GM19452 (cell line): ENCODE measurements around the gene PPP1R9A.

Experiments used
- ATAC-seq: cut with Tn5 transposase; IDR thresholded peaks from one replicate; pipeline ENCODE4 v1.9.1; 2021; ENCODE audit not compliant: unreplicated experiment

The PPP1R9A gene

DNA sequence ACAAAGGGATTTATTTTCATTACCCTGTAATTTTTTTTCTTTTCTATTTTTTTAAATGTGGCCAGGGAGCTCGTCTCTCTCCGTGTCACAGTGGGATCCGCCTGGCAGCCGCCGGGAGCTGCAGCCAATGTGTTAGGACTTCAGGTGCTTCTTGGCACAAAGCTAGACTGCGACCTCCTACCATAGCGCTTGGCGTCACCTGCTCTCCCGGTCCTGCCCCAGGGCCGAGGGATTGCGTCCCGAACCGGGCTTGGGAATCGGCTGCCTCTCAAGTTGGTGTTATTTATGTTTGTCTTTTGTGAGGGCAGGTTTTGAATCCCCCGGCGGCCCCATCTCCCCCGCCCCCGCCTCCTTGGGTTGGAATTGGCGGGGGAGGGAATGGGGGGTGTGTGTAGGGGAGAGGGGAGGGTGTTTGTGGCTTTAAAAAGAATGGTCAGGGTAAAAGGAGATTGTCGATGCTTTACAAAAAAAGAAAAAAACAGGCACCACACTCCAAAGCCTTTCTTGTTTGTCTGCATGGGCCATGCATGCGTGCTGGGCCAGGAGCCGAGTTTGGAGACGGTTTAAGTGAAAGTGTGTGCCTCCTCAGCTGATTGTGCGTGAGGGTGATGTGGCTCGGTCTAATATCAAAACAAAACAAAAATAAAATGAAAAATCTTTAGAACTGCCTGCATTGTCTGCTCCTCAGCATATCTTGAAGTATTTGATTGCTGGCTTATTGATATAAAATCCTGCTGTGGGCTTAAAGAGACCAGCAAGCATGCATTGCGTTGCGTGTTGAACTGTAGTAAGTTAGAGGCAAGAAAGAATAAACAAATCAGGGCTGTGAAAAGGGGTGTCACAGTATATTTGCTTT is 1.2 kb downstream of the PPP1R9A start:
- no peak for ATAC-seq

GRCh38 chr7:94909179-94909466 is 1.7 kb downstream of the PPP1R9A start:
- no peak for ATAC-seq

- ATAC-seq, result no peak
Measured at GRCh38 chr7:94912085-94912484, 4.7 kb downstream of the PPP1R9A start.

GRCh38 chr7:94913391-94913790 is 6.0 kb downstream of the PPP1R9A start:
- no peak for ATAC-seq

GRCh38 chr7:94921911-94922310 is 14.5 kb downstream of the PPP1R9A start:
- no peak for ATAC-seq

GRCh38 chr7:94922457-94922856 is 15.1 kb downstream of the PPP1R9A start:
- ATAC-seq, result no peak

- ATAC-seq, result no peak
Measured at GRCh38 chr7:94923412-94923811, 16.0 kb downstream of the PPP1R9A start.

DNA sequence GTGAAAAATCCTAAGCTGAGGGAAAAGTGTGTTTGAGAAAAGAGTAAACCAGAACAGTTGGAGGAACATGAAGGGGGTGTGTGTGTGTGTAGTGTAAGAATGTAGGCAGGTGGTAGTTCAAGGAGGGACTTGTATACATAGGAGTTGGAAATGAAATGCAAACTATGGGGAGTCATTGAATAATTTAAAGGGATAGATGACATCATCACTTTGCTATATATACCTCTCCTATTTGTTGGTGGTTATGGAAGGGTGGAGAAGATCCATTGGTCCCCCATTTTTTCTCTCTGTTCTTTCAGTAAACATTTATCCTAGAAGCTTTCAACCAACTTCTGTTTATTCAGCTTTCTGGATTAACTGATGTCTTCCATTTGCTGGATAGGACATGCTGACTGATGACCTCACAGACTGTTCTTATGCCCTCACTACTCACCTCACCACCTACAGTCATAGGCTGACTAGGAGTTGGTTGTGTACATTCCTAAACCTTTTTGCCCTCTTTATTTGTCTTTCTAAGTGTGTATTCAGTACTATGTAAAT is 20.8 kb downstream of the PPP1R9A start:
- no peak for ATAC-seq

DNA sequence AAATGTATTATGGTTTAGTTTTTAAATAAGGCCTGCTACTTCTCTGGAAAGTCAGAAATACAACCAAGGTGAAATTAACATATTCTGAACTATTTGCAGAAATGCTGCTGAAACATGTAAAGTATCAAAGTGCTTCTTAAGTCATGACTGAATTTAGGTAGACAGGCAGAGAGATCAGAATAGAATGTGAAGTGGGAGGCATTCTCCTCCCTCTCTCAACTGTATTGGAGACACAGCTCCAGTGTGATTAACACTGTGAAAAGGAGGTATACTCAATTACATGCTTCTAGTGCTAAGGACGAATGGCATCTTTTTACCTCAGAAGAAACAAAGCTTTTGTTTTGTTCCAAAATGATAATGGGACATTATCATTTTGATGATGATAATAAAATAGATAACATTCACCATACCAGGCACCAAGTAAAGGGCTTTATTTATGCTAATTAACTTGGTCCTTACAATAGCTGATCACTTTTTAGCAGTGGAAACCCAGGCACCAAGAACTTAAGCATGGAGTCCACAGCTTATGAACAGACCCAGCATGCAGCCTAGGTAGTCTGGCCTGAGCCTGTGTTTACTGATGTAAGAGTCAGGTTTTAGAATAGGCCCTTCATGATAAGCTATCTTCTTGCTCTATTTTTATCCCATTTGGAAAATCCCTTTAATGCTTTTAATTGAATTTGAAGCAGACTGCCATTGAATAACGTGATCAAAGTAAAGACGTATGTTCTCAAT is 26.0 kb downstream of the PPP1R9A start:
- ATAC-seq, result no peak

GRCh38 chr7:94939395-94939794 is 32.0 kb downstream of the PPP1R9A start:
- no peak for ATAC-seq

GRCh38 chr7:94940241-94940640 is 32.8 kb downstream of the PPP1R9A start:
- no peak for ATAC-seq

DNA sequence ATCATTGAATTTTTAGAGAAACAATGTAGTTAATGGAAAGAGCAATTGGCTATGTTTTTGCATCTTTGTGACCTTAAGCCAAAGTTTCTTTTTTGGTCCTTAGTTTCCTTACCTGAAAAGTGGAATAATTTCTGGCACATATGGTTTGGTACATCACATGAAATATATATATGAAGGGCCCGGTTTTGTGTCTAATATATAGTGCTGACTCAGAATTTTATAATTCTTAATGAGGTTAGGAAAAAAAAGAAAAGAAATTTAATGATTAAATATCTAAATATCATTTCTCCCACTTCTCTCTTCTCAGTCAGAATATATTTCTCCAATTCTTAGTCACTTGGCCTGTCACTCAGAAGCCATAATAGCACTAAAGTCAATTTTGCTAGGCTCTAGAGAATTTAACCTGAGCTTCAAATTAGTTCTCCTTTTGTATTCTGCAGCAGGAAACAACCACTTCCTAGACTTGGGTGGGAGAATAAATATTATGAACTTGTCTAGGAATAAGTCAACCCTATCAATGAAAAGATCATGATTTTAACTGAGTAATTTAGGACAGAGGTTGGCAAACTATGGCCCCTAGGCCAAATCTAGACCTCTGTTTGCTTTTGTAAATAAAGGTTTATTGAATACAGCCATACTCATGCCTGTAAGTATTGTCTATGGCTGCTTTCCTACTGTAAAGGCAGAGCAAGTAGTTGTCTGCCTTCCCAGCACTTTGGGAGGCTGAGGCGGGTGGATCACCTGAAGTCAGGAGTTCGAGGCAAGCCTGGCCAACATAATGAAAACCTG is 34.6 kb downstream of the PPP1R9A start:
- no peak for ATAC-seq

DNA sequence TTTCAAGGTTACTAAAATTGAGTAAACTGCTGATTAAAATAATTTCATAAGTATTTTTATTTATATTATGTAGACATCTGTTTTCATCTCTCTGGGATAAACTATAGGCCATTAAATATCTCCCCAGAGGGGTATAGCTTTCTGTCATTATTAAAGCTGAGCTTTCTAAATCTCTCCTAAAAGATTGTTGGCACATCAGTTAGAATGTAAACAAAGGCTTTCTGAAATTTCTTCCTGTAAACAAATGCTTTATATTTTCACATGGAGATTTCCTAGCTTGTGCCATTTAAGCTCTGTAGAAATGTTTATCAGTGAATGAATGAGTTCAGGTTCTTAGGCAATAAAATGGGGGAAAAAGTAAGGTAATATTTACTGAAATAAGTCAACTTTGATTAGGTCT is 35.7 kb downstream of the PPP1R9A start:
- no peak for ATAC-seq

GRCh38 chr7:94949532-94949931 is 42.1 kb downstream of the PPP1R9A start:
- no peak for ATAC-seq

- ATAC-seq, result no peak
Measured at GRCh38 chr7:94955807-94956206, 48.4 kb downstream of the PPP1R9A start.

GRCh38 chr7:94957061-94957460 is 49.7 kb downstream of the PPP1R9A start:
- ATAC-seq, result no peak

DNA sequence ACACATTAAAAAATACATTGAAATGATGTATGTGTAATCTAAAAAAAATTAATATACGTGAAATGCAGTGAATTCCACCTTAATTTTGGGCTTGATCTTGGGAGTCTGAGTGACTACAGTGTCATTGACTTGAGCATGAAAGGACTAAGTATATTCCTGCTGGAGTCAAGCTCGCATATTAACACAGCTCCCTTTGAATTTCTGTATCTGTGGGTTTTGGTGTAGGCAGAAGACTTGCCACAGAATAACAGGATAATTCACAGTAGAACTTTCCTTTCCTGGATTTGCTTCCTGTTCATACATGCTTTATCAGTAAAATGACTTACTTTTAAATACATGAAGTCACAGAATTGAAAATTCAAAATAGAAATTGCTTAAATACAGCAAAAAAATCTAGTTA is 55.3 kb downstream of the PPP1R9A start:
- no peak for ATAC-seq

DNA sequence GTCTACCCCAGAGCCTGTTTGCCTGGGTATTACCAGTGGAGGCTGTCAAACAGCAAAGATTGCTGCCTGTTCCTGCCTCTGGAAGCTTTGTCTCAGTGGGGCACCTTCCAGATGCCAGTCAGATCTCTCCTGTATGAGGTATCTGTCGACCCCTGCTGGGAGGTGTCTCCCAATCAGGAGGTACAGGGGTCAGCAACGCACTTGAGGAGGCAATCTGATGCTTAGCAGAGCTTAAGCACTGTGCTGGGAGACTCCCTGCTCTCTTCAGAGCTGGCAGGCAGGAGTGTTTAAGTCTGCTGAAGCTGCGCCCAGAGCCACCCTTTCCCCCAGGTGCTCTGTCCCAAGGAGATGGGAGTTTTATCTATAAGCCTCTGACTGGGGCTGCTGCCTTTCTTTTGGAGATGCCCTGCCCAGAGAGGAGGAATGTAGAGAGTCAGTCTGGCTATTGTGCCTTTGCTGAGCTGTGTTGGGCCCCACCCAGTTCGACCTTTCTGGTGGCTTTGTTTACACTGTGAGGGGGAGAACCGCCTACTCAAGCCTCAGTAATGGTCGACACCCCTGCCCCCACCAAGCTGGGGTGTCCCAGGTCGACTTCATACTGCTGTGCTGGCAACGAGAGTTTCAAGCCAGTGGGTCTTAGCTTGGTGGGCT is 62.2 kb downstream of the PPP1R9A start:
- ATAC-seq, result no peak

GRCh38 chr7:94970085-94970576 is 62.7 kb downstream of the PPP1R9A start:
- ATAC-seq, result no peak

DNA sequence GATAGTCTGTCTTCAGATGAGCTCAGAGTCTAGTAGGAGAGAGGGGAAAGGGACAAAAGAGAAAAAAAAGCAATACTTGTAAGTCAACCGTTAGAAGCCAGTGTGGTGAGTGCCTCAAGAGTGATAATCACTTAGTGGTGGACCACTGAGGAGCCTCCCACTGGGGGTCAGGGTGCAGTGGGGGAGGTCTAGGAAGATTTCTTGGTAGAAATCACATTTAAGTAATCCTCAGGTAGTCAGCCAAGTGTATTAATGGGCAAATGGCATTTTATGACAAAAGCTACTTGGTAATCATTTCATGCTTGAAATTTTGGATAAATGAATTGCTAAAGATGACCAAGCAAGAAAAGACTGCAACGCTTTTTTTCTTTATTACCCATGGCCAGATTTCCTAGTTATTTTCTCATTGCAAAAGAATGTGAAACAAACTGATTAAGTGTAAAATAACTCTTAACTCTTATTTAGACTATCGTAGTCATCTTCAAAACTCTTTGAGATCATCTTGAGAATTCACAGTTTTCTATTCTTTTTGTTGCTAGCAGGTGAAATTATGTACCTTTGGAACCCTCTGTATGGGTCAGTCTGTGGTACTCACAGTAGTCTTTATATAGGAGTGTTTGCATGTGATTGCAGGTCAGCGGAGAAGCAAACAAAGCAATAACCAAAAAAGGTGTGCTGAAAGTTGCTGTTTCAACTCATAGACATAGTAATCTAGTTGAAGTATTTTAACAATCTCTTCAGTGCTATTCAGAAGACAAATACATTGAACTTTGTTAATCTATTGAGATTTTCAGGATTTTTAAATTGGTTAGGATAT is 63.9 kb downstream of the PPP1R9A start:
- ATAC-seq, result no peak
